ENCODE measurements around the gene C6orf58. TPM values are rescaled to one million over a fixed set of nuclear protein-coding genes. Genes with fewer than 3 reads are reported as not detected.

Gene C6orf58
- total RNA-seq, 1 donor from 2014 or later, result 0.38 TPM

DNA sequence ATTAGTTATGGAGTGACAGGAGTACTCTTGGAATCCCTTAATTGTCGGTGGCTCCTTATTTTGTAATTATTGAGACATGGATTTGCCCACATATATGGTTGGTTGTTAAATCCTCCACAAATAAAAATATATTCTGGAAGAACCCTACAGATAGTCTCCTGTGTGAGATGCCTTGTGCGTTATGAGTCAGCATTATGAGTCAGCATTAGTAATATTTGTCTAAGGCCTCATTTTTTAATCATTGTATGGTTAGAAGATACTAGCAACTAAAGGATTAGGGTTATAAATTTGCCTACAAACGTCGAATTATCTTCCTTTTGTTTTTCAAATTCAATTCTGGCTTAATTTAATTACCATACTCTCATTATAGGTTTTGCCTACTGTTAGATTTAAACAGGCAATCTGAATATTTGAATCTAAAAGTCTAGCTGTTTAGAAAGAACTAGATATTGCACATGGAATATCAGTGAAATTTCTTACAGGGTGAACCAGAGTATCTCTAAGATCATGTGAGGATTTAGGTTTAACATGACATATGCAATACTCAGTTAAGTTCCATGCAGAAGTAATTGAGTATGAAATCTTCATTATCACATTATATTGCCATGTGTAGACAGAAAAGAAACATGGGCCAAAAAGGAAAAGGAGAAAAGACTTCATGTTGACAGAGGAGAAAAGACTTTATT, 5.9 kb downstream of the C6orf58 start:
- Mint-ChIP-seq H3K27ac (no peak overlapping the region), H3K4me1 (no peaks in the 10 kb centered on the region), H3K4me3 (no peak overlapping the region), H3K9me3 (no peaks in the 10 kb centered on the region), H3K27me3 (ENCODE audit: low read depth) (peaks cover 2% of the 10 kb centered on the region), H3K36me3 (no peaks in the 10 kb centered on the region)
- TF ChIP-seq, protein P1, sequence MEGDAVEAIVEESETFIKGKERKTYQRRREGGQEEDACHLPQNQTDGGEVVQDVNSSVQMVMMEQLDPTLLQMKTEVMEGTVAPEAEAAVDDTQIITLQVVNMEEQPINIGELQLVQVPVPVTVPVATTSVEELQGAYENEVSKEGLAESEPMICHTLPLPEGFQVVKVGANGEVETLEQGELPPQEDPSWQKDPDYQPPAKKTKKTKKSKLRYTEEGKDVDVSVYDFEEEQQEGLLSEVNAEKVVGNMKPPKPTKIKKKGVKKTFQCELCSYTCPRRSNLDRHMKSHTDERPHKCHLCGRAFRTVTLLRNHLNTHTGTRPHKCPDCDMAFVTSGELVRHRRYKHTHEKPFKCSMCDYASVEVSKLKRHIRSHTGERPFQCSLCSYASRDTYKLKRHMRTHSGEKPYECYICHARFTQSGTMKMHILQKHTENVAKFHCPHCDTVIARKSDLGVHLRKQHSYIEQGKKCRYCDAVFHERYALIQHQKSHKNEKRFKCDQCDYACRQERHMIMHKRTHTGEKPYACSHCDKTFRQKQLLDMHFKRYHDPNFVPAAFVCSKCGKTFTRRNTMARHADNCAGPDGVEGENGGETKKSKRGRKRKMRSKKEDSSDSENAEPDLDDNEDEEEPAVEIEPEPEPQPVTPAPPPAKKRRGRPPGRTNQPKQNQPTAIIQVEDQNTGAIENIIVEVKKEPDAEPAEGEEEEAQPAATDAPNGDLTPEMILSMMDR (IDR thresholded peaks at IDR 0.05; ENCODE audit: unreplicated experiment), result no peak
- DNase-seq (ENCODE audit: low spot score in 2 of 2, unreplicated experiment in 2 of 2), result no peak

DNA sequence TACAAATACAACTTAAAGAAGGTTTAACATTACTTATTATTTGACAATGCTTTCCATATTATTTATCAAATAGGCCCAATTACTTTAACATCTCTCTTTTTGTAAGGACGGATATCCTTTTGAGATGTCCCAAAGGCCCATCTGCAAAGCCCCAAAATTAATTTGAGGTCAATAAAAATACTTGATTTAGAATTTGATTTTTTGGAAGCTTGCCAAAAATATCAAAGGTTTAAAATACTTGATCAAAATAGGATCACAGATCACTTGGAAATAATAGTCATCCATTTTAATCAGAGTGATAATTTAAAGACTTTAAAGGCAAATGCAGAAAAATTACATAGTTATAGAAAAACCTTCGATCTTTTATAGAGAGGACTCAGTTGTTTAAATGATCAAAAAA, 8.1 kb downstream of the C6orf58 start:
- Mint-ChIP-seq H3K4me3 (no peak overlapping the region), H3K4me1 (no peaks in the 10 kb centered on the region), H3K27ac (no peak overlapping the region), H3K9me3 (no peaks in the 10 kb centered on the region), H3K27me3 (ENCODE audit: low read depth) (no peaks in the 10 kb centered on the region), H3K36me3 (no peaks in the 10 kb centered on the region)
- TF ChIP-seq, protein P1 (IDR thresholded peaks at IDR 0.05; ENCODE audit: unreplicated experiment), result no peak
- no peak for DNase-seq (ENCODE audit: low spot score in 2 of 2, unreplicated experiment in 2 of 2)

DNA sequence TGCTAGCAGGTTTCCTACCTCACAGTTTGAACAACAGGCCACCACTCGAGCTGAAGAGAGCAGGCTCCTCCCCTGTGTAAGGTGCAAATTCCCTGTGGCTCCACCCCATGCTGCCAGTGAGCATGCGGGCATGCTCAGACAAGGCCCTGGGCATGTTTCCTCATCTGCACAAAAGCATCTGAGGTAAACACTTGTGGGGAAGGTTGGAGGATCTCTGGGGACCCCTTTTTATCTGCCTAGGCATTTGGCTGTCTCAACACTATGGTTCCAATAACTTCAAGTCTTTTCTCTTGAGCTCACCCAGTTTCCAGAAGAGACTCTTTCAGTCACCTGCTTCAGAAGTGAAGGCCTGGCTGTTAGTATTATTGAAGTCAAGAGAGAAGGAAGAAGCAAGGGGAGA, 9.4 kb downstream of the C6orf58 start:
- no peaks in the 10 kb centered on the region for H3K36me3 Mint-ChIP-seq
- H3K27ac Mint-ChIP-seq, result no peak overlapping the region
- H3K4me1 Mint-ChIP-seq, result no peaks in the 10 kb centered on the region
- no peak overlapping the region for H3K4me3 Mint-ChIP-seq
- TF ChIP-seq, protein P1 (IDR thresholded peaks at IDR 0.05; ENCODE audit: unreplicated experiment), result no peak
- DNase-seq (ENCODE audit: low spot score in 2 of 2, unreplicated experiment in 2 of 2), result no peak
- no peaks in the 10 kb centered on the region for H3K9me3 Mint-ChIP-seq
- no peaks in the 10 kb centered on the region for H3K27me3 Mint-ChIP-seq (ENCODE audit: low read depth)

DNA sequence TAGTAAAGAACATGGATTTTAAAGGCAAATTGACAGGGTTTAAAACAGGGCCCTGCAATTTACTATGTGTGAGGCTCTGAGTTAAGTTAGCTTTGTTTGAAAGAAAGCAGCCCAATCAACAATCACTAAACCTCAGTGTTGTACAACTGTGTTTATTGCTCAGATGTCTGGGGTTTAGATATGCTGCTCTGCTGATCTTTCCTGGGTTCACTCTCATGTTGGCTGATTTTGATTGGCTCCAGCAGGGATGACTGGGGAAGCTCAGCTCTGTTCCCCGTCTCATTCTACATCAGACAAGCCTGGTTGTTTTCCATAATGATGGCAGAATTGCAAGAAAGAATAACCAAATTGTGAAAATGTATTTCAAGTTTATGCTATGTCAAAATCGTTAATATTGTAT, 10.9 kb downstream of the C6orf58 start:
- Mint-ChIP-seq H3K9me3 (peaks cover 3% of the 10 kb centered on the region), H3K4me1 (no peaks in the 10 kb centered on the region), H3K27me3 (ENCODE audit: low read depth) (no peaks in the 10 kb centered on the region), H3K36me3 (no peaks in the 10 kb centered on the region), H3K4me3 (no peak overlapping the region), H3K27ac (no peak overlapping the region)
- no peak for DNase-seq (ENCODE audit: low spot score in 2 of 2, unreplicated experiment in 2 of 2)
- TF ChIP-seq, protein P1 (IDR thresholded peaks at IDR 0.05; ENCODE audit: unreplicated experiment), result no peak

DNA sequence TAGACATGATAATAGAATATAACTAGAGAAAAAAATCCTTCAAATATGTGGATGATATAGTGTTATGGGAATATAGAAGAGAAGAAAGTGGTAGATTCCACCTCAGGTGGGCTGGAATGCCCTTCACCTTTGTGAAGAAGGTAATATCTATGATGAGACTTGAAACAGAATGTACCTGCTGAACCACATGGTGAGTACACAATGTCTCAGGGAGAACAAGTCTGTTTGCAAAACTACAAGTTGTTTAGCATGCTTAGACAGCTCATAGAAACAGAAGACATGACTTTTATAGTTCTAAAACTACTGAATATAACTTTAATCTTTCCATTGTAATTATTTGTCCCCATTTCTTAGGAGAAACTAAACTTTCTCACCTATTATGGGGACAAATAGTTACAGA, 12.2 kb downstream of the C6orf58 start:
- TF ChIP-seq, protein P1 (IDR thresholded peaks at IDR 0.05; ENCODE audit: unreplicated experiment), result no peak

More for the DNA sequence above, 12.2 kb downstream of the C6orf58 start:
- H3K4me3 Mint-ChIP-seq, result no peak overlapping the region
- no peaks in the 10 kb centered on the region for H3K4me1 Mint-ChIP-seq
- H3K36me3 Mint-ChIP-seq, result no peaks in the 10 kb centered on the region
- peaks cover 3% of the 10 kb centered on the region for H3K9me3 Mint-ChIP-seq
- no peaks in the 10 kb centered on the region for H3K27me3 Mint-ChIP-seq (ENCODE audit: low read depth)
- H3K27ac Mint-ChIP-seq, result no peak overlapping the region
- no peak for DNase-seq (ENCODE audit: low spot score in 2 of 2, unreplicated experiment in 2 of 2)
